GM12878 (cell line): Measurements from ENCODE around the gene CLDN17. TPM values are rescaled to one million over a fixed set of nuclear protein-coding genes. Genes with fewer than 3 reads are reported as not detected.

Source experiments
- ATAC-seq: fragments of 200-7000 bp; cut with Tn5 transposase; 3 replicates; pipeline ENCODE4 v1.9.1; 2020; ENCODE audit warnings: mild to moderate bottlenecking, moderate library complexity
- BruUV-seq: library from RNA; stranded (reverse); fragments of 400-500 nt; replicated peaks from 2 replicates; lab custom pipeline; 2021; lab: Mats Ljungman, UMichigan
- CTCF ChIA-PET: fragments of 300-600 bp; sonication (Branson Sonifier 250); formaldehyde crosslinking; extraction: SDS; loops from one replicate; lab custom pipeline; 2021; ENCODE audit warnings: inconsistent platforms; lab: Yijun Ruan, JAX
- POLR2A ChIA-PET: fragments of 350-600 bp; formaldehyde crosslinking; extraction: SDS; loops from one replicate; lab custom pipeline; 2021; ENCODE audit warnings: inconsistent platforms; lab: Charles Lee
- RAD21 ChIA-PET: fragments of 300-600 bp; sonication (Branson Sonifier 250); formaldehyde crosslinking; loops from one replicate; lab custom pipeline; 2023; ENCODE audit warnings: antibody characterized with exemption; ENCODE audit not compliant: unreplicated experiment; lab: Charles Lee
- SMC1A ChIA-PET: fragments of 300-600 bp; sonication (Branson Sonifier 250); formaldehyde crosslinking; loops from one replicate; lab custom pipeline; 2023; ENCODE audit not compliant: unreplicated experiment, uncharacterized antibody; lab: Charles Lee
- DNase-seq: peaks from one replicate; pipeline ENCODE4 v3.0.0-alpha.2; 2011; ENCODE audit warnings: low read depth, low spot score
- FAIRE-seq: peaks from 3 replicates; lab custom pipeline; 2011; peaks lifted over from hg19 to GRCh38; lab: Jason Lieb, UNC
- H2AFZ ChIP-seq: 2 replicates; pipeline ENCODE4 v1.6.0; 2011; ENCODE audit warnings: low read depth, low read length, control low read depth; ENCODE audit not compliant: control insufficient read depth
- H3K27ac ChIP-seq: 2 replicates; pipeline ENCODE4 v1.5.1; 2011; ENCODE audit warnings: control low read depth; ENCODE audit not compliant: control insufficient read depth, insufficient read depth
- H3K27me3 ChIP-seq, 2 experiments: replicated peaks in 1 of 2; 2 replicates each; pipeline versions ENCODE4 v1.6.0 to v1.6.1; 2011; ENCODE audit warnings: low read length in 1 of 2; ENCODE audit not compliant: control insufficient read depth in 2 of 2, insufficient read depth in 2 of 2
- H3K36me3 ChIP-seq, 2 experiments: 2 replicates each; pipeline ENCODE4 v1.5.1; 2011; ENCODE audit warnings: low read length in 1 of 2; ENCODE audit not compliant: control insufficient read depth in 2 of 2, insufficient read depth in 2 of 2
- H3K4me1 ChIP-seq: 2 replicates; pipeline ENCODE4 v1.6.1; 2011; ENCODE audit warnings: mild to moderate bottlenecking, low read length, moderate library complexity, mixed read lengths; ENCODE audit not compliant: control insufficient read depth, insufficient read depth
- H3K4me2 ChIP-seq: 2 replicates; pipeline ENCODE4 v1.6.0; 2011; ENCODE audit warnings: control low read depth; ENCODE audit not compliant: control insufficient read depth, insufficient read depth
- H3K4me3 ChIP-seq: fragments of 200-600 bp; sonication (generic); 2 replicates; pipeline ENCODE4 v1.5.1; 2016
- H3K79me2 ChIP-seq: 2 replicates; pipeline ENCODE4 v1.6.0; 2011; ENCODE audit warnings: low read length; ENCODE audit not compliant: control insufficient read depth, insufficient read depth
- H3K9ac ChIP-seq: 2 replicates; pipeline ENCODE4 v1.8.0; 2011; ENCODE audit warnings: low read length, control low read depth, mixed read lengths; ENCODE audit not compliant: control insufficient read depth, insufficient read depth
- H3K9me3 ChIP-seq: replicated peaks from 3 replicates; pipeline ENCODE4 v1.5.1; 2011; ENCODE audit warnings: mild to moderate bottlenecking, low read length; ENCODE audit not compliant: control insufficient read depth, insufficient read depth
- H4K20me1 ChIP-seq: 2 replicates; pipeline ENCODE4 v1.6.0; 2011; ENCODE audit not compliant: control insufficient read depth, insufficient read depth
- CHD4 ChIP-seq: fragments of 200-600 bp; sonication (generic); IDR thresholded peaks from 2 replicates; pipeline ENCODE4 v1.6.1; 2016; ENCODE audit warnings: mild to moderate bottlenecking
- EGR1 ChIP-seq, 2 experiments: IDR thresholded peaks; 1 replicate in 1 of 2; 2 replicates in 1 of 2; pipeline ENCODE4 v1.6.1; 2011 to 2012; ENCODE audit warnings: low read depth in 2 of 2, low read length in 2 of 2, borderline replicate concordance in 1 of 2, mild to moderate bottlenecking in 1 of 2, moderate library complexity in 1 of 2
- ESRRA ChIP-seq: IDR thresholded peaks from 2 replicates; pipeline ENCODE4 v1.6.1; 2012; ENCODE audit warnings: mild to moderate bottlenecking, low read length, improper control_type of control experiment
- IKZF1 ChIP-seq: fragments of 450-650 bp; conservative IDR thresholded peaks from 2 replicates; pipeline ENCODE4 v1.6.1; 2017; ENCODE audit warnings: antibody characterized with exemption, mild to moderate bottlenecking
- MLLT1 ChIP-seq: fragments of 450-650 bp; IDR thresholded peaks from 2 replicates; pipeline ENCODE4 v1.6.1; 2016; ENCODE audit warnings: mild to moderate bottlenecking
- PBX3 ChIP-seq: IDR thresholded peaks from 2 replicates; pipeline ENCODE4 v1.6.1; 2011; ENCODE audit warnings: mild to moderate bottlenecking, low read depth, low read length, moderate library complexity; ENCODE audit not compliant: insufficient replicate concordance
- POLR2AphosphoS2 ChIP-seq: IDR thresholded peaks from 2 replicates; pipeline ENCODE4 v1.6.1; 2011; ENCODE audit warnings: low read depth, mild to moderate bottlenecking, low read length, improper control_type of control experiment, moderate library complexity
- RAD51 ChIP-seq: fragments of 450-650 bp; IDR thresholded peaks from 2 replicates; pipeline ENCODE4 v1.6.1; 2016; ENCODE audit warnings: moderate library complexity, mild to moderate bottlenecking, inconsistent platforms
- USF2 ChIP-seq: IDR thresholded peaks from 2 replicates; pipeline ENCODE4 v1.6.1; 2011; ENCODE audit warnings: low read depth, low read length, improper control_type of control experiment, borderline replicate concordance
- WRNIP1 ChIP-seq: IDR thresholded peaks from 2 replicates; pipeline ENCODE4 v1.6.1; 2011; ENCODE audit warnings: low read depth, low read length, improper control_type of control experiment, borderline replicate concordance
- WGBS: methylation state at CpG from one replicate; pipeline ENCODE4 v1.1.6; 2016; ENCODE audit warnings: low lambda C conversion rate; ENCODE audit not compliant: insufficient replicate concordance, insufficient coverage; ENCODE audit errors: missing lambda C conversion rate; 5-methylcytosine and 5-hydroxymethylcytosine counted together
- in situ Hi-C: fragments of 300-500 bp; cut with MboI; formaldehyde crosslinking; loops from 9 replicates; pipeline ENCODE4 v1.14.3; 2018; ENCODE audit warnings: mixed read lengths
- intact Hi-C: fragments of 100-400 bp; cut with micrococcal nuclease; formaldehyde crosslinking; loops from one replicate; pipeline ENCODE4 v1.14.2; 2022; ENCODE audit not compliant: unreplicated experiment
- polyA plus RNA-seq, 11 experiments: library from polyadenylated mRNA; depleted of rRNA in 4 of 11; unstranded in 6 of 11; stranded (reverse) in 5 of 11; fragments of >200 nt; fragmentation: Nextera tagmentation in 4 of 11; fragmentation: Illumina TruSeq in 1 of 11; extraction: Ambion mirVana in 4 of 11; extraction: Trizol in 1 of 11; gene quantifications; 1 replicate in 1 of 11; 2 replicates in 10 of 11; pipeline versions ENCODE4 v1.2.1 to v1.2.3, GENCODE V29; 2011 to 2016; ENCODE audit warnings: inconsistent platforms in 2 of 11, missing spikeins in 2 of 11, low read depth in 1 of 11
- total RNA-seq, 4 experiments: library from RNA; depleted of rRNA in 3 of 4; stranded (reverse); fragments of >200 nt in 3 of 4; fragmentation: Illumina TruSeq in 1 of 4; extraction: Trizol in 1 of 4; gene quantifications; 2 replicates each; pipeline versions ENCODE4 v1.2.1 to v1.2.3, GENCODE V29; 2013 to 2021

The CLDN17 gene
- total and polyA plus RNA-seq, 10 of the 15 experiments (the other 5 are each of a cell fraction or from before 2014, with no cell fraction given) = not detected

GRCh38 chr21:30168086-30168485 lies 1.5 kb upstream of the CLDN17 start:
- ChIA-PET CTCF (no interaction called here), RAD21 (no interaction called here), SMC1A (no interaction called here)
- Histone ChIP-seq H4K20me1 (no peaks in the 10 kb centered on the region), H3K27me3 (no peaks in the 10 kb centered on the region), H3K4me2 (no peak overlapping the region), H2AFZ (no peak overlapping the region), H3K36me3 (no peaks in the 10 kb centered on the region), H3K4me1 (no peaks in the 10 kb centered on the region), H3K27ac (no peak overlapping the region), H3K4me3 (no peak overlapping the region), H3K79me2 (no peaks in the 10 kb centered on the region), H3K9ac (no peak overlapping the region), H3K9me3 (no peaks in the 10 kb centered on the region)
- no peak for DNase-seq
- BruUV-seq = no TSS peak
- 38% methylated on average over 3 of the region's 3 CpGs for WGBS
- intact Hi-C loops (no loop called here), in situ Hi-C loops (no loop called here)
- TF ChIP-seq PBX3 (no peak), ESRRA (no peak), RAD51 (no peak), CHD4 (no peak), WRNIP1 (no peak), IKZF1 (no peak), POLR2AphosphoS2 (no peak), MLLT1 (no peak), USF2 (no peak), EGR1 (IDR thresholded peaks at IDR 0.05; ENCODE audit: borderline replicate concordance in 1 of 2, low read depth in 2 of 2, low read length in 2 of 2) (no peak)
- TF ChIP-seq, all 136 proteins: peak for 0
- FAIRE-seq = no peak
- POLR2A ChIA-PET = no interaction called here
- no peak for ATAC-seq
